Liver (tissue), 9 donors: ENCODE measurements around the gene PGBD5. TPM values are rescaled to one million over a fixed set of nuclear protein-coding genes. Genes with fewer than 3 reads are reported as not detected.

ENCODE experiments used
- DNase-seq: peaks from one replicate; pipeline ENCODE4 v3.0.0-alpha.2; 2017; ENCODE audit warnings: low spot score
- H3K27ac ChIP-seq, 2 donors: one replicate each; pipeline ENCODE4 v1.7.0; 2013; ENCODE audit warnings: inconsistent platforms in 2 of 2, low read length in 2 of 2, control low read depth in 1 of 2, low read depth in 1 of 2, mild to moderate bottlenecking in 1 of 2
- H3K27me3 ChIP-seq, 4 donors: one replicate each; pipeline versions ENCODE4 v1.6.1 to v1.7.0; 2013; ENCODE audit warnings: low read length in 3 of 4, inconsistent platforms in 1 of 4, mild to moderate bottlenecking in 1 of 4, moderate library complexity in 1 of 4; ENCODE audit not compliant: control insufficient read depth in 4 of 4, insufficient read depth in 4 of 4
- H3K36me3 ChIP-seq, 4 donors: one replicate each; pipeline versions ENCODE4 v1.6.1 to v1.7.0; 2013; ENCODE audit warnings: low read length in 3 of 4, mild to moderate bottlenecking in 3 of 4, low read depth in 1 of 4, moderate library complexity in 1 of 4; ENCODE audit not compliant: control insufficient read depth in 4 of 4, insufficient read depth in 3 of 4
- H3K4me1 ChIP-seq, 4 donors: one replicate each; pipeline versions ENCODE4 v1.6.1 to v1.7.0; 2013; ENCODE audit warnings: low read length in 3 of 4, mild to moderate bottlenecking in 3 of 4, moderate library complexity in 1 of 4; ENCODE audit not compliant: control insufficient read depth in 4 of 4, insufficient read depth in 4 of 4
- H3K4me3 ChIP-seq, 3 donors: one replicate each; pipeline versions ENCODE4 v1.6.1 to v1.7.0; 2013; ENCODE audit warnings: low read length in 3 of 3, control low read depth in 1 of 3, low read depth in 1 of 3, mild to moderate bottlenecking in 1 of 3
- H3K9ac ChIP-seq, 2 donors: one replicate each; pipeline ENCODE4 v1.7.0; 2013; ENCODE audit warnings: low read length in 2 of 2, mild to moderate bottlenecking in 2 of 2, moderate library complexity in 2 of 2, control low read depth in 1 of 2, low read depth in 1 of 2
- H3K9me3 ChIP-seq, 4 donors: one replicate each; pipeline versions ENCODE4 v1.6.1 to v1.7.0; 2013; ENCODE audit warnings: low read length in 3 of 4; ENCODE audit not compliant: control insufficient read depth in 4 of 4
- CTCF ChIP-seq: fragments of 150-350 bp; IDR thresholded peaks from 2 replicates; pipeline ENCODE4 v1.5.1; 2017; ENCODE audit warnings: improper control_type of control experiment, low read depth, low read length; ENCODE audit not compliant: missing input control
- EGR1 ChIP-seq, 2 donors: IDR thresholded peaks; 2 replicates each; pipeline ENCODE4 v1.6.1; 2016 to 2018; ENCODE audit warnings: antibody characterized with exemption in 2 of 2, low read depth in 2 of 2
- FOXA1 ChIP-seq: IDR thresholded peaks from 2 replicates; pipeline ENCODE4 v1.6.1; 2016; ENCODE audit warnings: antibody characterized with exemption
- FOXA2 ChIP-seq: IDR thresholded peaks from 2 replicates; pipeline ENCODE4 v1.6.1; 2016; ENCODE audit warnings: antibody characterized with exemption
- GABPA ChIP-seq, 2 donors: IDR thresholded peaks in 1 of 2; conservative IDR thresholded peaks in 1 of 2; 2 replicates each; pipeline ENCODE4 v1.6.1; 2016; ENCODE audit warnings: antibody characterized with exemption in 2 of 2, mild to moderate bottlenecking in 1 of 2, moderate library complexity in 1 of 2
- HNF4A ChIP-seq, 2 donors: conservative IDR thresholded peaks; 2 replicates each; pipeline ENCODE4 v1.6.1; 2016; ENCODE audit warnings: antibody characterized with exemption in 2 of 2, mild to moderate bottlenecking in 2 of 2
- HNF4G ChIP-seq: IDR thresholded peaks from 2 replicates; pipeline ENCODE4 v1.6.1; 2016; ENCODE audit warnings: antibody characterized with exemption
- JUND ChIP-seq, 2 donors: IDR thresholded peaks; 2 replicates each; pipeline ENCODE4 v1.6.1; 2016; ENCODE audit warnings: antibody characterized with exemption in 2 of 2
- MAX ChIP-seq: IDR thresholded peaks from 2 replicates; pipeline ENCODE4 v1.6.1; 2016; ENCODE audit warnings: antibody characterized with exemption
- NR2F2 ChIP-seq: IDR thresholded peaks from 2 replicates; pipeline ENCODE4 v1.6.1; 2016; ENCODE audit warnings: antibody characterized with exemption
- RAD21 ChIP-seq, 2 donors: IDR thresholded peaks; 2 replicates each; pipeline ENCODE4 v1.6.1; 2016; ENCODE audit warnings: antibody characterized with exemption in 2 of 2, mild to moderate bottlenecking in 2 of 2
- REST ChIP-seq: IDR thresholded peaks from 2 replicates; pipeline ENCODE4 v1.6.1; 2016; ENCODE audit warnings: antibody characterized with exemption, mild to moderate bottlenecking
- RXRA ChIP-seq, 2 donors: IDR thresholded peaks; 2 replicates each; pipeline ENCODE4 v1.6.1; 2017 to 2018; ENCODE audit warnings: antibody characterized with exemption in 2 of 2, mild to moderate bottlenecking in 1 of 2
- SP1 ChIP-seq: IDR thresholded peaks from 2 replicates; pipeline ENCODE4 v1.6.1; 2018; ENCODE audit warnings: antibody characterized with exemption, mild to moderate bottlenecking
- TAF1 ChIP-seq: conservative IDR thresholded peaks from 2 replicates; pipeline ENCODE4 v1.6.1; 2016; ENCODE audit warnings: antibody characterized with exemption, mild to moderate bottlenecking
- YY1 ChIP-seq: IDR thresholded peaks from 2 replicates; pipeline ENCODE4 v1.6.1; 2016; ENCODE audit warnings: antibody characterized with exemption, mild to moderate bottlenecking
- ZBTB33 ChIP-seq: IDR thresholded peaks from 2 replicates; pipeline ENCODE4 v1.6.1; 2016; ENCODE audit warnings: antibody characterized with exemption
- WGBS: extraction: QIAGEN DNeasy Blood & Tissue Kit; methylation state at CpG from one replicate; pipeline ENCODE4 v1.1.7; 2013; 5-methylcytosine and 5-hydroxymethylcytosine counted together
- polyA plus RNA-seq, 2 donors: library from polyadenylated mRNA; stranded (reverse) in 1 of 2; unstranded in 1 of 2; fragments of 200-250 nt in 1 of 2; fragments of >200 nt in 1 of 2; fragmentation: Nextera tagmentation in 1 of 2; extraction: Ambion mirVana in 1 of 2; gene quantifications; one replicate each; pipeline versions ENCODE4 v1.2.1 to v1.2.3, GENCODE V29; 2013 to 2015
- total RNA-seq, 2 donors: library from RNA; depleted of rRNA; stranded (reverse); fragments of >200 nt; gene quantifications; one replicate each; pipeline ENCODE4 v1.2.3, GENCODE V29; 2014
- donor health status: healthy.
- donor health status: healthy.
- donor health status: healthy.
- donor health status: healthy.
- donor health status: healthy.

PGBD5 gene
- total and polyA plus RNA-seq, 4 donors = 0.88 to 5.4 (median 2.7) TPM

- Histone ChIP-seq H3K36me3 (no peaks in the 10 kb centered on the region), H3K9me3 (no peaks in the 10 kb centered on the region), H3K4me1 (peaks cover 0 to 12% (median 8%) of the 10 kb centered on the region in 4 donors), H3K27me3 (no peaks in the 10 kb centered on the region), H3K27ac (no peak overlapping the region), H3K4me3 (no peak overlapping the region), H3K9ac (no peak overlapping the region)
- 86% methylated on average over 6 of the region's 6 CpGs for WGBS
- no peak for DNase-seq
- TF ChIP-seq HNF4A (conservative IDR thresholded peaks at IDR 0.05) = no peak
- no peak for TF ChIP-seq YY1
- TF ChIP-seq TAF1 = no peak
- no peak for TF ChIP-seq EGR1 (IDR thresholded peaks at IDR 0.05; ENCODE audit: low read depth in 2 of 2)
- TF ChIP-seq FOXA2 = no peak
- TF ChIP-seq RXRA (IDR thresholded peaks at IDR 0.05) = no peak
- TF ChIP-seq NR2F2 = no peak
- no peak for TF ChIP-seq FOXA1
- no peak for TF ChIP-seq ZBTB33
- no peak for TF ChIP-seq SP1
- TF ChIP-seq JUND (IDR thresholded peaks at IDR 0.05) = no peak
- no peak for TF ChIP-seq MAX
- no peak for TF ChIP-seq HNF4G
Observed at GRCh38 chr1:230315099-230315498, 111.0 kb downstream of the PGBD5 start.

GRCh38 chr1:230314142-230314470, 112.0 kb downstream of the PGBD5 start:
- no peaks in the 10 kb centered on the region for H3K36me3 ChIP-seq
- no peak overlapping the region for H3K4me3 ChIP-seq
- TF ChIP-seq HNF4A (conservative IDR thresholded peaks at IDR 0.05) (no peak), YY1 (no peak), GABPA (IDR thresholded peaks at IDR 0.05 in 1 of 2, conservative IDR thresholded peaks at IDR 0.05 in 1 of 2) (no peak), TAF1 (no peak)
- no peaks in the 10 kb centered on the region for H3K9me3 ChIP-seq
- H3K27me3 ChIP-seq = no peaks in the 10 kb centered on the region
- 95% methylated on average over 8 of the region's 8 CpGs for WGBS
- H3K4me1 ChIP-seq = peaks cover 0 to 12% (median 8%) of the 10 kb centered on the region in 4 donors
- H3K27ac ChIP-seq = no peak overlapping the region
- no peak for DNase-seq
- H3K9ac ChIP-seq = no peak overlapping the region

- 85% methylated on average over 12 of the region's 12 CpGs for WGBS
- DNase-seq = no peak
Observed at GRCh38 chr1:230313453-230314141, 112.5 kb downstream of the PGBD5 start.

More at GRCh38 chr1:230313453-230314141, 112.5 kb downstream of the PGBD5 start:
- Histone ChIP-seq H3K27ac (no peak overlapping the region), H3K4me1 (peaks cover 0 to 10% (median 8%) of the 10 kb centered on the region in 4 donors), H3K27me3 (no peaks in the 10 kb centered on the region), H3K4me3 (no peak overlapping the region), H3K9me3 (no peaks in the 10 kb centered on the region), H3K9ac (no peak overlapping the region), H3K36me3 (no peaks in the 10 kb centered on the region)
- no peak for TF ChIP-seq EGR1 (IDR thresholded peaks at IDR 0.05; ENCODE audit: low read depth in 2 of 2)
- no peak for TF ChIP-seq YY1
- TF ChIP-seq RXRA (IDR thresholded peaks at IDR 0.05) = no peak
- no peak for TF ChIP-seq FOXA2
- TF ChIP-seq MAX = no peak
- no peak for TF ChIP-seq REST
- no peak for TF ChIP-seq ZBTB33
- TF ChIP-seq GABPA (IDR thresholded peaks at IDR 0.05 in 1 of 2, conservative IDR thresholded peaks at IDR 0.05 in 1 of 2) = no peak
- no peak for TF ChIP-seq RAD21 (IDR thresholded peaks at IDR 0.05)
- no peak for TF ChIP-seq CTCF
- TF ChIP-seq FOXA1 = no peak
- TF ChIP-seq TAF1 = no peak
- TF ChIP-seq NR2F2 = no peak
- TF ChIP-seq HNF4G = no peak
